ENCODE measurements around the gene MAGIX.
"Not testable (repeated sequence)": the region's sequence is repeated elsewhere in the genome, so short reads cannot be mapped to it uniquely, and the experiment has no call there.

MAGIX gene

GRCh38 chrX:49162620-49163019, at the start of gene MAGIX:
MAGIX (plus strand) TSS chrX:49162758; CDS start chrX:49162890, 132 bp downstream.
- FAIRE-seq, result no peak

- no peak for FAIRE-seq
Observed at GRCh38 chrX:49116076-49116475, 46.5 kb upstream of the MAGIX start.

- no peak for FAIRE-seq
Observed at GRCh38 chrX:49116716-49117115, 45.8 kb upstream of the MAGIX start.

- FAIRE-seq, result no peak
Observed at GRCh38 chrX:49117581-49117980, 45.0 kb upstream of the MAGIX start.

- FAIRE-seq, result no peak
Observed at GRCh38 chrX:49120091-49120490, 42.5 kb upstream of the MAGIX start.

- no peak for FAIRE-seq
Observed at GRCh38 chrX:49122499-49122898, 40.1 kb upstream of the MAGIX start.

- not testable (repeated sequence) for FAIRE-seq
Observed at GRCh38 chrX:49127742-49128258, 34.8 kb upstream of the MAGIX start.

GRCh38 chrX:49129427-49129826, 33.1 kb upstream of the MAGIX start:
- no peak for FAIRE-seq

GRCh38 chrX:49132275-49132674, 30.3 kb upstream of the MAGIX start:
- FAIRE-seq, result not testable (repeated sequence)

GRCh38 chrX:49133759-49134158, 28.8 kb upstream of the MAGIX start:
- FAIRE-seq, result no peak

GRCh38 chrX:49137492-49137891, 25.1 kb upstream of the MAGIX start:
- FAIRE-seq, result no peak

GRCh38 chrX:49139713-49140112, 22.8 kb upstream of the MAGIX start:
- no peak for FAIRE-seq

GRCh38 chrX:49142264-49142663, 20.3 kb upstream of the MAGIX start:
- not testable (repeated sequence) for FAIRE-seq

GRCh38 chrX:49143154-49143553, 19.4 kb upstream of the MAGIX start:
- not testable (repeated sequence) for FAIRE-seq

- FAIRE-seq, result no peak
Observed at GRCh38 chrX:49147282-49147681, 15.3 kb upstream of the MAGIX start.

GRCh38 chrX:49147936-49148335, 14.6 kb upstream of the MAGIX start:
- no peak for FAIRE-seq

- FAIRE-seq, result not testable (repeated sequence)
Observed at GRCh38 chrX:49148390-49149100, 14.0 kb upstream of the MAGIX start.

GRCh38 chrX:49149291-49149690, 13.3 kb upstream of the MAGIX start:
- FAIRE-seq, result not testable (repeated sequence)

GRCh38 chrX:49153467-49153866, 9.1 kb upstream of the MAGIX start:
- FAIRE-seq, result no peak

GRCh38 chrX:49155243-49155899, 7.2 kb upstream of the MAGIX start:
- FAIRE-seq, result no peak

GRCh38 chrX:49155900-49156837, 6.4 kb upstream of the MAGIX start:
- FAIRE-seq, result no peak

- no peak for FAIRE-seq
Observed at GRCh38 chrX:49157194-49157593, 5.4 kb upstream of the MAGIX start.

GRCh38 chrX:49160908-49161307, 1.6 kb upstream of the MAGIX start:
- FAIRE-seq, result no peak
